ENCODE measurements around the gene MAX.

Gene MAX

GRCh38 chr14:65109357-65109756 lies 7.0 kb upstream of the MAX start:
- Histone ChIP-seq H4K91ac (ENCODE audit: low read depth, low read length) (no peak overlapping the region), H3K14ac (ENCODE audit: low read length) (no peak overlapping the region), H2BK120ac (ENCODE audit: insufficient read depth, low read length, poor library complexity) (no peak overlapping the region), H4K8ac (ENCODE audit: low read depth, low read length) (no peak overlapping the region), H3K36me3 (ENCODE audit: control insufficient read depth in 1 of 2, insufficient read depth in 2 of 2, low read length in 2 of 2) (no peaks in the 10 kb centered on the region), H3K9ac (ENCODE audit: low read length) (no peak overlapping the region), H3K4ac (ENCODE audit: low read depth, low read length) (no peak overlapping the region), H3K79me1 (ENCODE audit: low read length) (no peaks in the 10 kb centered on the region), H4K12ac (ENCODE audit: low read depth, low read length) (no peak overlapping the region), H2AK5ac (ENCODE audit: low read length) (no peak overlapping the region), H3K4me1 (ENCODE audit: control insufficient read depth in 1 of 2, insufficient read depth in 2 of 2, low read length in 2 of 2) (no peaks in the 10 kb centered on the region), H3K27me3 (ENCODE audit: insufficient read depth, low read length) (no peaks in the 10 kb centered on the region), H3K9me3 (ENCODE audit: insufficient read depth, low read depth, low read length) (no peaks in the 10 kb centered on the region), H2BK12ac (ENCODE audit: low read length) (no peak overlapping the region), H3K23ac (ENCODE audit: low read length) (no peak overlapping the region), H3K4me3 (ENCODE audit: low read depth, low read length) (no peak overlapping the region), H3K27ac (ENCODE audit: low read depth, low read length) (no peak overlapping the region), H3K18ac (ENCODE audit: low read length) (no peak overlapping the region), H3K4me2 (ENCODE audit: low read length) (no peak overlapping the region), H3K79me2 (ENCODE audit: control insufficient read depth, insufficient read depth, low read length, poor library complexity) (no peaks in the 10 kb centered on the region), H2AFZ (ENCODE audit: insufficient read depth, low read length, poor library complexity) (no peak overlapping the region), H2BK5ac (ENCODE audit: low read depth, low read length, poor library complexity) (no peak overlapping the region)
- no peak for DNase-seq
- no CpG with 5 or more reads among the region's 4 CpGs for WGBS (ENCODE audit: extremely low coverage, insufficient coverage, insufficient read length)

- Histone ChIP-seq H3K4me2 (ENCODE audit: low read length) (no peak overlapping the region), H4K12ac (ENCODE audit: low read depth, low read length) (no peak overlapping the region), H3K9me3 (ENCODE audit: insufficient read depth, low read depth, low read length) (no peaks in the 10 kb centered on the region), H3K4me3 (ENCODE audit: low read depth, low read length) (no peak overlapping the region), H3K18ac (ENCODE audit: low read length) (no peak overlapping the region), H2AK5ac (ENCODE audit: low read length) (no peak overlapping the region), H3K36me3 (ENCODE audit: control insufficient read depth in 1 of 2, insufficient read depth in 2 of 2, low read length in 2 of 2) (no peaks in the 10 kb centered on the region), H3K27me3 (ENCODE audit: insufficient read depth, low read length) (no peaks in the 10 kb centered on the region), H3K79me2 (ENCODE audit: control insufficient read depth, insufficient read depth, low read length, poor library complexity) (no peaks in the 10 kb centered on the region), H4K91ac (ENCODE audit: low read depth, low read length) (no peak overlapping the region), H2BK5ac (ENCODE audit: low read depth, low read length, poor library complexity) (no peak overlapping the region), H2BK12ac (ENCODE audit: low read length) (no peak overlapping the region), H3K4me1 (ENCODE audit: control insufficient read depth in 1 of 2, insufficient read depth in 2 of 2, low read length in 2 of 2) (no peaks in the 10 kb centered on the region), H2BK120ac (ENCODE audit: insufficient read depth, low read length, poor library complexity) (no peak overlapping the region), H2AFZ (ENCODE audit: insufficient read depth, low read length, poor library complexity) (no peak overlapping the region), H3K4ac (ENCODE audit: low read depth, low read length) (no peak overlapping the region), H4K8ac (ENCODE audit: low read depth, low read length) (no peak overlapping the region), H3K14ac (ENCODE audit: low read length) (no peak overlapping the region), H3K79me1 (ENCODE audit: low read length) (no peaks in the 10 kb centered on the region), H3K27ac (ENCODE audit: low read depth, low read length) (no peak overlapping the region), H3K9ac (ENCODE audit: low read length) (no peak overlapping the region), H3K23ac (ENCODE audit: low read length) (no peak overlapping the region)
- WGBS (ENCODE audit: extremely low coverage, insufficient coverage, insufficient read length): no CpG with 5 or more reads among the region's 1 CpG
- DNase-seq: no peak
Observed at GRCh38 chr14:65107200-65107599, 4.9 kb upstream of the MAX start.

- no CpG with 5 or more reads among the region's 1 CpG for WGBS (ENCODE audit: extremely low coverage, insufficient coverage, insufficient read length)
- H3K4me3 ChIP-seq (ENCODE audit: low read depth, low read length): no peak overlapping the region
- peaks cover 4% of the 10 kb centered on the region for H3K79me1 ChIP-seq (ENCODE audit: low read length)
- H3K4ac ChIP-seq (ENCODE audit: low read depth, low read length): no peak overlapping the region
- no peak overlapping the region for H2BK120ac ChIP-seq (ENCODE audit: insufficient read depth, low read length, poor library complexity)
- no peak overlapping the region for H3K27ac ChIP-seq (ENCODE audit: low read depth, low read length)
- H2AFZ ChIP-seq (ENCODE audit: insufficient read depth, low read length, poor library complexity): no peak overlapping the region
- H3K9me3 ChIP-seq (ENCODE audit: insufficient read depth, low read depth, low read length): no peaks in the 10 kb centered on the region
- H3K4me2 ChIP-seq (ENCODE audit: low read length): no peak overlapping the region
- H3K18ac ChIP-seq (ENCODE audit: low read length): no peak overlapping the region
- peaks cover 4% of the 10 kb centered on the region for H3K79me2 ChIP-seq (ENCODE audit: control insufficient read depth, insufficient read depth, low read length, poor library complexity)
- H3K27me3 ChIP-seq (ENCODE audit: insufficient read depth, low read length): no peaks in the 10 kb centered on the region
- no peak overlapping the region for H4K91ac ChIP-seq (ENCODE audit: low read depth, low read length)
- no peaks in the 10 kb centered on the region for H3K36me3 ChIP-seq (ENCODE audit: control insufficient read depth in 1 of 2, insufficient read depth in 2 of 2, low read length in 2 of 2)
- no peak overlapping the region for H3K23ac ChIP-seq (ENCODE audit: low read length)
- H2BK5ac ChIP-seq (ENCODE audit: low read depth, low read length, poor library complexity): no peak overlapping the region
- no peaks in the 10 kb centered on the region for H3K4me1 ChIP-seq (ENCODE audit: control insufficient read depth in 1 of 2, insufficient read depth in 2 of 2, low read length in 2 of 2)
- H2AK5ac ChIP-seq (ENCODE audit: low read length): no peak overlapping the region
- H4K12ac ChIP-seq (ENCODE audit: low read depth, low read length): no peak overlapping the region
- no peak overlapping the region for H4K8ac ChIP-seq (ENCODE audit: low read depth, low read length)
- no peak overlapping the region for H3K14ac ChIP-seq (ENCODE audit: low read length)
- H2BK12ac ChIP-seq (ENCODE audit: low read length): no peak overlapping the region
- no peak overlapping the region for H3K9ac ChIP-seq (ENCODE audit: low read length)
- DNase-seq: no peak
Observed at GRCh38 chr14:65106736-65107135, 4.4 kb upstream of the MAX start.

GRCh38 chr14:65106316-65106715 lies 4.0 kb upstream of the MAX start:
- H3K79me2 ChIP-seq (ENCODE audit: control insufficient read depth, insufficient read depth, low read length, poor library complexity): peaks cover 5% of the 10 kb centered on the region
- no peak overlapping the region for H3K4me3 ChIP-seq (ENCODE audit: low read depth, low read length)
- no peak overlapping the region for H3K9ac ChIP-seq (ENCODE audit: low read length)
- H3K27ac ChIP-seq (ENCODE audit: low read depth, low read length): no peak overlapping the region
- H4K12ac ChIP-seq (ENCODE audit: low read depth, low read length): no peak overlapping the region
- no peak overlapping the region for H2AFZ ChIP-seq (ENCODE audit: insufficient read depth, low read length, poor library complexity)
- no peak overlapping the region for H4K91ac ChIP-seq (ENCODE audit: low read depth, low read length)
- no peak overlapping the region for H3K4ac ChIP-seq (ENCODE audit: low read depth, low read length)
- H3K79me1 ChIP-seq (ENCODE audit: low read length): peaks cover 4% of the 10 kb centered on the region
- no peak overlapping the region for H2BK12ac ChIP-seq (ENCODE audit: low read length)
- no peak overlapping the region for H3K14ac ChIP-seq (ENCODE audit: low read length)
- no peaks in the 10 kb centered on the region for H3K27me3 ChIP-seq (ENCODE audit: insufficient read depth, low read length)
- H3K4me1 ChIP-seq (ENCODE audit: control insufficient read depth in 1 of 2, insufficient read depth in 2 of 2, low read length in 2 of 2): no peaks in the 10 kb centered on the region
- no peak overlapping the region for H3K4me2 ChIP-seq (ENCODE audit: low read length)
- H2AK5ac ChIP-seq (ENCODE audit: low read length): no peak overlapping the region
- H2BK5ac ChIP-seq (ENCODE audit: low read depth, low read length, poor library complexity): no peak overlapping the region
- H3K18ac ChIP-seq (ENCODE audit: low read length): no peak overlapping the region
- H3K36me3 ChIP-seq (ENCODE audit: control insufficient read depth in 1 of 2, insufficient read depth in 2 of 2, low read length in 2 of 2): no peaks in the 10 kb centered on the region
- no CpG with 5 or more reads among the region's 4 CpGs for WGBS (ENCODE audit: extremely low coverage, insufficient coverage, insufficient read length)
- no peak overlapping the region for H2BK120ac ChIP-seq (ENCODE audit: insufficient read depth, low read length, poor library complexity)
- H3K9me3 ChIP-seq (ENCODE audit: insufficient read depth, low read depth, low read length): no peaks in the 10 kb centered on the region
- H3K23ac ChIP-seq (ENCODE audit: low read length): no peak overlapping the region
- DNase-seq: no peak
- no peak overlapping the region for H4K8ac ChIP-seq (ENCODE audit: low read depth, low read length)

Measured in trophoblast cell (in vitro differentiated cells and primary cell).